ENCODE results near the gene LGI1.
"Not testable (repeated sequence)": the region's sequence is repeated elsewhere in the genome, so short reads cannot be mapped to it uniquely, and the experiment has no call there.

The LGI1 gene

GRCh38 chr10:93819520-93819919 is 61.8 kb downstream of the LGI1 start:
- TF ChIP-seq CTCF (IDR thresholded peaks at IDR 0.05; ENCODE audit: low read depth, low read length, missing control alignments), result no peak
- H3K27ac ChIP-seq, result no peak overlapping the region
- no peaks in the 10 kb centered on the region for H3K27me3 ChIP-seq (replicated peaks)
- H3K4me3 ChIP-seq (ENCODE audit: low read depth, low read length), result no peak overlapping the region
- in situ Hi-C loops (cut with HindIII; ENCODE audit: low pct_ligation_motif_present, low sequenced_read_pairs), result no loop called here
- no peak for DNase-seq
- no peaks in the 10 kb centered on the region for H3K36me3 ChIP-seq (replicated peaks)

- in situ Hi-C loops (cut with HindIII; ENCODE audit: low pct_ligation_motif_present, low sequenced_read_pairs), result no loop called here
- no peaks in the 10 kb centered on the region for H3K27me3 ChIP-seq (replicated peaks)
- no peak for TF ChIP-seq CTCF (IDR thresholded peaks at IDR 0.05; ENCODE audit: low read depth, low read length, missing control alignments)
- no peak overlapping the region for H3K27ac ChIP-seq
- no peak overlapping the region for H3K4me3 ChIP-seq (ENCODE audit: low read depth, low read length)
- no peaks in the 10 kb centered on the region for H3K36me3 ChIP-seq (replicated peaks)
- no peak for DNase-seq
Observed at GRCh38 chr10:93820434-93820833, 62.7 kb downstream of the LGI1 start.

GRCh38 chr10:93821051-93821772 is 63.5 kb downstream of the LGI1 start:
- DNase-seq, result no peak
- peak; percentile 38 for TF ChIP-seq CTCF (IDR thresholded peaks at IDR 0.05; ENCODE audit: low read depth, low read length, missing control alignments)
- Histone ChIP-seq H3K27me3 (replicated peaks) (no peaks in the 10 kb centered on the region), H3K27ac (no peak overlapping the region), H3K4me3 (ENCODE audit: low read depth, low read length) (no peak overlapping the region), H3K36me3 (replicated peaks) (no peaks in the 10 kb centered on the region)
- in situ Hi-C loops (cut with HindIII; ENCODE audit: low pct_ligation_motif_present, low sequenced_read_pairs), result no loop called here

- no peaks in the 10 kb centered on the region for H3K36me3 ChIP-seq (replicated peaks)
Observed at GRCh38 chr10:93826355-93826754, 68.6 kb downstream of the LGI1 start.

GRCh38 chr10:93827056-93827804 is 69.5 kb downstream of the LGI1 start:
- Histone ChIP-seq H3K27me3 (replicated peaks) (no peaks in the 10 kb centered on the region), H3K27ac (no peak overlapping the region), H3K36me3 (replicated peaks) (no peaks in the 10 kb centered on the region), H3K4me3 (ENCODE audit: low read depth, low read length) (no peak overlapping the region)
- no peak for TF ChIP-seq CTCF (IDR thresholded peaks at IDR 0.05; ENCODE audit: low read depth, low read length, missing control alignments)
- DNase-seq, result no peak
- in situ Hi-C loops (cut with HindIII; ENCODE audit: low pct_ligation_motif_present, low sequenced_read_pairs), result no loop called here

More at GRCh38 chr10:93826355-93826754, 68.6 kb downstream of the LGI1 start:
- H3K4me3 ChIP-seq (ENCODE audit: low read depth, low read length), result no peak overlapping the region
- peak; percentile 18 for DNase-seq
- in situ Hi-C loops (cut with HindIII; ENCODE audit: low pct_ligation_motif_present, low sequenced_read_pairs), result no loop called here
- TF ChIP-seq CTCF (IDR thresholded peaks at IDR 0.05; ENCODE audit: low read depth, low read length, missing control alignments), result no peak
- no peak overlapping the region for H3K27ac ChIP-seq
- H3K27me3 ChIP-seq (replicated peaks), result no peaks in the 10 kb centered on the region

- DNase-seq; H3K27ac ChIP-seq; H3K4me3 ChIP-seq (ENCODE audit: low read depth, low read length); in situ Hi-C loops (cut with HindIII; ENCODE audit: low pct_ligation_motif_present, low sequenced_read_pairs); H3K36me3 ChIP-seq (replicated peaks); H3K27me3 ChIP-seq (replicated peaks): not testable (repeated sequence)
Observed at GRCh38 chr10:93831065-93831464, 73.3 kb downstream of the LGI1 start.
